Erythroblast (primary cell): ENCODE measurements around the gene TRIO.

Experiments used
- GATA1 ChIP-seq: IDR thresholded peaks from 2 replicates; pipeline ENCODE4 v1.6.1; 2011; ENCODE audit warnings: low read depth, mild to moderate bottlenecking, control low read depth, low read length, moderate library complexity
- POLR2A ChIP-seq: IDR thresholded peaks from 2 replicates; pipeline ENCODE4 v1.6.1; 2011; ENCODE audit warnings: mild to moderate bottlenecking, low read length

DNA sequence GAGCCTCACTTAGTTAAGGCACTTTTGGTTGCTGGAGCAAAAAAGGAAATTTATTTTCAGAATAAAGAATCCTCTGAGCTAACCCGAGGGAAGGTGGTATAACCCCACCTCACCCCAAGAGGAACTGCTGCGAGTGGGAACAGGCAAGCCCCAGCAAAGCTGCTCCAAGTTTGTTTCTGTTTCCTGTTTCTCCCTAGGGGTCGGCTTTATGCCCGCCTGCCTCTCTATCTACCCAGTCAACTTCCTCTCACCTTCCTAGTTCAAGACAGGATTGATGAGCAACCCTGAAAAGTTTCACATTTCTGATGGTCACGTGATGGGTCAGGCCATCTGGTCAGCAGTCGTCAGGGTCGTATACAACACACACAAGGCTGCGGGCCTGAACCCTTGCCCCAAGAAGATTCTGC lies 31.1 kb downstream of the TRIO start:
- TF ChIP-seq POLR2A (no peak), GATA1 (no peak)
